SK-N-MC (cell line): ENCODE measurements around the gene SFSWAP.

ENCODE experiments used
- DNase-seq: peaks from one replicate; pipeline ENCODE4 v3.0.0-alpha.2; 2011; ENCODE audit warnings: low read depth, low spot score
- H3K27ac ChIP-seq: fragments of 200-600 bp; sonication (generic); 2 replicates; pipeline ENCODE4 v1.5.1; 2016; ENCODE audit warnings: mixed run types
- H3K36me3 ChIP-seq: fragments of 200-600 bp; sonication (generic); 2 replicates; pipeline ENCODE4 v1.6.1; 2017; ENCODE audit warnings: antibody characterized with exemption, low read length, mixed read lengths; ENCODE audit not compliant: insufficient read depth
- H3K4me3 ChIP-seq: fragments of 200-600 bp; sonication (generic); 2 replicates; pipeline ENCODE4 v1.5.1; 2016
- H3K9ac ChIP-seq: fragments of 200-600 bp; sonication (generic); 2 replicates; pipeline ENCODE4 v1.8.0; 2017; ENCODE audit warnings: mixed run types, mixed read lengths; ENCODE audit not compliant: insufficient read length
- H3K9me3 ChIP-seq: fragments of 200-600 bp; sonication (generic); 2 replicates; pipeline ENCODE4 v1.6.1; 2017; ENCODE audit warnings: low read depth, mild to moderate bottlenecking, antibody characterized with exemption, low read length, moderate library complexity, mixed read lengths
- EZH2 ChIP-seq: fragments of 200-600 bp; sonication (generic); IDR thresholded peaks from one replicate; pipeline ENCODE4 v1.6.1; 2017; ENCODE audit warnings: antibody characterized with exemption
- FOXP2 ChIP-seq: optimal IDR thresholded peaks from 2 replicates; pipeline ENCODE3; 2011; ENCODE audit warnings: mild to moderate bottlenecking, moderate library complexity; ENCODE audit not compliant: insufficient read depth; ENCODE audit errors: extremely low read length, control extremely low read depth
- POLR2AphosphoS5 ChIP-seq: IDR thresholded peaks from 2 replicates; pipeline ENCODE4 v1.6.1; 2012; ENCODE audit warnings: mild to moderate bottlenecking, low read depth, low read length, borderline replicate concordance

SFSWAP gene

DNA sequence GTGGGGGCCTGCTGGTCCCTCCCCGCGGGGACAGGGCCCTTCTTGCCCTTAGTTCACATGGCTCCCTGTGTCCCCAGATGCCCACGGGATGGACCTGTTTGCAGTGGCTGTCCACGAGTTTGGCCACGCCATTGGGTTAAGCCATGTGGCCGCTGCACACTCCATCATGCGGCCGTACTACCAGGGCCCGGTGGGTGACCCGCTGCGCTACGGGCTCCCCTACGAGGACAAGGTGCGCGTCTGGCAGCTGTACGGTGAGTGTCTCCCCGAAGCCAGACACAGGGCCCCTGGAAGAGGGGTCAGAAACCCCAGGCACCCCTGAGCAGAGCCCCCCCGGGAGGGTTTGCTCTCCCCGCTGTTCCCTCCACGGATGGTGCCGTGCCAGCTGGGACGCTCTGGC, 130.7 kb downstream of the SFSWAP start:
- no peak overlapping the region for H3K9ac ChIP-seq
- no peaks in the 10 kb centered on the region for H3K9me3 ChIP-seq
- no peaks in the 10 kb centered on the region for H3K36me3 ChIP-seq
- no peak overlapping the region for H3K27ac ChIP-seq
- H3K4me3 ChIP-seq = no peak overlapping the region
- TF ChIP-seq EZH2 = no peak
- no peak for TF ChIP-seq POLR2AphosphoS5
- TF ChIP-seq FOXP2 = no peak
- no peak for DNase-seq

- H3K27ac ChIP-seq = no peak overlapping the region
- no peaks in the 10 kb centered on the region for H3K9me3 ChIP-seq
- H3K9ac ChIP-seq = no peak overlapping the region
- H3K4me3 ChIP-seq = no peak overlapping the region
- DNase-seq = no peak
- TF ChIP-seq EZH2 = no peak
- no peak for TF ChIP-seq FOXP2
- TF ChIP-seq POLR2AphosphoS5 = no peak
- no peaks in the 10 kb centered on the region for H3K36me3 ChIP-seq
Observed at GRCh38 chr12:131842169-131842568, 131.3 kb downstream of the SFSWAP start.

DNA sequence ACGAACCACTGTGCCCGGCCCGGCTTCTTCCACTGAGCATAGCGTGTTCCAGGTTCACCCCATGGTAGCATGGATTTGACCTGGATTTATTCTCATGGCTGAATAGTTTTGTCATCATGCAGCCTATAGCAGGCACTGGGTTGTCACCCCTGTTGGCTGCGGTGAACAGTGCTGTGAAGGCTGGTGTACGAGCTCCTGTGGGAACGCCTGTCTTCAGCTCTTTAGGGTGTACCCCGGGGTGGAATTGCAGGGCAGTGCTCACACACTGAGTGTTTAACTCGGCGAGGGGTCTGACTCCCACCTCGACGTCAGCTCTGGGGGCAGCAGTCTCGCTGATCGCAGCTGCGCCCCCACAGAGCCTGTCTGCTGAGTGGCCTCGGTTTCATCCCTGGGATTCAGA, 132.6 kb downstream of the SFSWAP start:
- no peak for DNase-seq
- Histone ChIP-seq H3K9ac (no peak overlapping the region), H3K27ac (no peak overlapping the region), H3K4me3 (no peak overlapping the region), H3K9me3 (no peaks in the 10 kb centered on the region), H3K36me3 (no peaks in the 10 kb centered on the region)
- TF ChIP-seq POLR2AphosphoS5 (no peak), EZH2 (no peak), FOXP2 (no peak)

GRCh38 chr12:131844140-131844539, 133.2 kb downstream of the SFSWAP start:
- Histone ChIP-seq H3K36me3 (no peaks in the 10 kb centered on the region), H3K4me3 (no peak overlapping the region), H3K9me3 (no peaks in the 10 kb centered on the region), H3K27ac (no peak overlapping the region), H3K9ac (no peak overlapping the region)
- no peak for TF ChIP-seq EZH2
- TF ChIP-seq POLR2AphosphoS5 = no peak
- no peak for TF ChIP-seq FOXP2
- no peak for DNase-seq

DNA sequence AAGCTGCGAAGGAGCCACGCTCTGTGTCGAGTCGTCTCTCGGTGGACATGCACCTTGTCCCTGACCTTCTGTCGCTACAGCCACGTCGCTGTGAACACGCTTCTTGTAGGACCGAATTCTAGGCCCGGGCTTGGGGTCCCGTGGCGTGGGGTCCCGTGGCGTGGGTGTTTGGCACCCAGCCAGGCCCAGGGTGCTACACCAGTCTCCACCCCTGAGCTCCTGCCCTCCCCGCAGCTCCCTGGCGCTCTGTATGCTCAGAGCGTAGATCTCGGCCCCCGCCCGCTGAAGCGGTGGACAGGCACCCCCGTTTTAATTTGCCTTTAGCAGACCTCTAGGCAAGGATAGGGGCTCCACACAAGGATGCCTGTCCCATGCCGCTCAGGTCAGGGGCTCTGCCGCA, 133.8 kb downstream of the SFSWAP start:
- no peak for TF ChIP-seq EZH2
- TF ChIP-seq FOXP2 = no peak
- no peak for TF ChIP-seq POLR2AphosphoS5
- H3K27ac ChIP-seq = no peak overlapping the region
- H3K36me3 ChIP-seq = no peaks in the 10 kb centered on the region
- H3K9me3 ChIP-seq = no peaks in the 10 kb centered on the region
- H3K4me3 ChIP-seq = no peak overlapping the region
- no peak for DNase-seq
- H3K9ac ChIP-seq = no peak overlapping the region

DNA sequence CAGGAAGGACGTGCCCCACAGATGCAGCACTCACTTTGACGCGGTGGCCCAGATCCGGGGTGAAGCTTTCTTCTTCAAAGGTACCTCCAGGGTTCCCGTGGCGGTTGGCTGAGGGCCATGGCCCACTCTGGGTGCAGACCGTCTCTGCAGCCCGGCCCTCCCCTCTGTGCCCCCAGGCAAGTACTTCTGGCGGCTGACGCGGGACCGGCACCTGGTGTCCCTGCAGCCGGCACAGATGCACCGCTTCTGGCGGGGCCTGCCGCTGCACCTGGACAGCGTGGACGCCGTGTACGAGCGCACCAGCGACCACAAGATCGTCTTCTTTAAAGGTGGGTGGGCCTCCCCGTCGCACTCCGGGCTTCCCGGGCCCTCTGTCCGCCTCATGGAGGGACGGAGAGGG, 134.2 kb downstream of the SFSWAP start:
- H3K9ac ChIP-seq = no peak overlapping the region
- TF ChIP-seq EZH2 = no peak
- TF ChIP-seq FOXP2 = no peak
- TF ChIP-seq POLR2AphosphoS5 = no peak
- no peak for DNase-seq

DNA sequence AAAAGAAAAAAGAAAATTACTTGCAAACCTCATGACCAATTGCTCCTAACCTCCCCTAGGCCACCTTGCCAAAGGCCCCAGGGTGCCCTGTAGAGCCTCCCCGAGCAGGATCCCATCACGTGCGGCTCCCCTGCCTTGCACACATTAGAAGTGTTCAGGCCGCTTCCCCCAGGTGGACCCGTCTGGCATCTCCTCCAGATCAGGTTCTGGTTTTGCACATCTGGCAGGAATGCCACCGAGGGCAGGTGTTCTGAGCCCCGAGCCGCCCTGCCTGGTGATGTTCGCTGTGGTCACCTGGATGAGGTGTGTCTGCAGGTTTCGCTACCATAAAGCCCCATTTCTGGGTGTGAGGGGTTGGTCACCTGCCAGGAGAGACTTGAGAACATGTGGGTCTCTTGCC, 136.6 kb downstream of the SFSWAP start:
- Histone ChIP-seq H3K27ac (no peak overlapping the region), H3K9me3 (no peaks in the 10 kb centered on the region), H3K36me3 (no peaks in the 10 kb centered on the region), H3K4me3 (no peak overlapping the region), H3K9ac (no peak overlapping the region)
- no peak for DNase-seq
- TF ChIP-seq POLR2AphosphoS5 (no peak), FOXP2 (no peak), EZH2 (no peak)

More for the DNA sequence above, 134.2 kb downstream of the SFSWAP start:
- no peak overlapping the region for H3K27ac ChIP-seq
- H3K4me3 ChIP-seq = no peak overlapping the region
- no peaks in the 10 kb centered on the region for H3K9me3 ChIP-seq
- no peaks in the 10 kb centered on the region for H3K36me3 ChIP-seq

DNA sequence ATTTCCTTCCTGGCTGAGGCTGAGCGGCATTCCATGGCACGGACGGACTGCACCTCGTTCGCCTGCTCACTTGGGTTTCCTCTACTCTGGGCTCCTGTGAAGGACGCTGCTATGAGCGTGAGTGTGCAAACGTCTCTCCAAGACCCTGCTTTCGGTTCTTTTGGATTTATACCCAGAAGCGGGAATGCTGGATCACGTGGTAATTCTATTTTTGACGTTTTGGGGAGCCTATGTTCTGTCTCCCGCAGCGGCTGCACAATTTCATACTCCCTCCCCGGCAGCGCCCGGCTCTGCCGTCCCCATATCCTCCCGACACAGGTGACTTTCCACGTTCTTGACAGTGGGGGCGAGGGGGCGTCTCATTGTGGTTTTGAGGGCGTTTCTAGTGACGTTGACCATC, 137.9 kb downstream of the SFSWAP start:
- no peak for TF ChIP-seq EZH2
- TF ChIP-seq FOXP2 = no peak
- no peak for TF ChIP-seq POLR2AphosphoS5
- no peak overlapping the region for H3K27ac ChIP-seq
- no peak overlapping the region for H3K9ac ChIP-seq
- DNase-seq = no peak
- no peaks in the 10 kb centered on the region for H3K9me3 ChIP-seq
- no peaks in the 10 kb centered on the region for H3K36me3 ChIP-seq
- no peak overlapping the region for H3K4me3 ChIP-seq
